ENCODE results near the gene PPP1R18.
A peak's percentile ranks its signal among the peaks of the same experiment; 100 is the strongest.
"Not testable (repeated sequence)": the region's sequence is repeated elsewhere in the genome, so short reads cannot be mapped to it uniquely, and the experiment has no call there.

The PPP1R18 gene, protein sequence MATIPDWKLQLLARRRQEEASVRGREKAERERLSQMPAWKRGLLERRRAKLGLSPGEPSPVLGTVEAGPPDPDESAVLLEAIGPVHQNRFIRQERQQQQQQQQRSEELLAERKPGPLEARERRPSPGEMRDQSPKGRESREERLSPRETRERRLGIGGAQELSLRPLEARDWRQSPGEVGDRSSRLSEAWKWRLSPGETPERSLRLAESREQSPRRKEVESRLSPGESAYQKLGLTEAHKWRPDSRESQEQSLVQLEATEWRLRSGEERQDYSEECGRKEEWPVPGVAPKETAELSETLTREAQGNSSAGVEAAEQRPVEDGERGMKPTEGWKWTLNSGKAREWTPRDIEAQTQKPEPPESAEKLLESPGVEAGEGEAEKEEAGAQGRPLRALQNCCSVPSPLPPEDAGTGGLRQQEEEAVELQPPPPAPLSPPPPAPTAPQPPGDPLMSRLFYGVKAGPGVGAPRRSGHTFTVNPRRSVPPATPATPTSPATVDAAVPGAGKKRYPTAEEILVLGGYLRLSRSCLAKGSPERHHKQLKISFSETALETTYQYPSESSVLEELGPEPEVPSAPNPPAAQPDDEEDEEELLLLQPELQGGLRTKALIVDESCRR

DNA sequence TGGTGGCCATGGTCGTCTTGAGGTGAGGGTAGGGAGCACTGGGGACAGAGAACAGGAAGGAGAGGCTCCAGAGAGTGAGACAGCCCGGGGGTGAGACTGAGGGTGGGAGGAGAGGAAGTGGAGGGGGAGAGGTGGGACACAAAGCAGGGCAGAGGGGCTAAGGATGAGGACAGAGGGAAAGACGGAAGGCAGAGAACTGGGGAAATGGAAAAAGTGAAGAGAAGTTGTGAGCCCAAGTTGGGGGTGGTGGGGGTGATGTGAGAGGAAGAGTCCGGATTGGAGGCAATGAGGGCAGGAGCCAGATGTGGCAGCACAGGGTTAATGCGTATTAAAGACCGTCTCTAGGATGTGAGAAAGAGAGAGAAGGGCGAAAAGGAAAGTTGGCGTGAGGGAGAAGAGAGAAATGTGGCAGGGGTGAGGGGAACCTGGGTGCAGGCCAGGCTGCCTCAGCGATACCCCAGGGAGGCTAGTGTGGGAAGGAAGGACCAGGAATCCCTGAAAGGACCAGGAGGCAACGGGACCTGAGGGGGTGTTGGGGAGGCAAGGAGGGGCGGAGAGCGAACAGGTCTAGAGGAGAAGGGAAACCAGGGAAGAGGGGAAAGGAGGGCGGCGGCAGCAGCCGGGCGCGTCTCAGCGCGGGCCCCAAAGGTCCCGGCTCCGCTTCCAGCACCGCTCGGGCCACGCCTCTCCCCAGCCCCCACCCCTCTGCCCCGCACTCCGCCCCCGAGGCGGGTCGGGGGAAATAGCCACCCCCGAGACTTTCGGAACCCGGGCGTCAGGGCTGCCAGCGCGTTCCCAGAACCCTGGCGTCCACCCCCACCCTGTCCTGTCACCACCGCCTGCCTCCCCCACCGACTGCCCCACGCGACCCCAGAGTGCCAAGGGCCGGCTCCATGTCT lies at the start of gene PPP1R18:
TSS of gene PPP1R18 (minus strand) at position 637 of the 899 bp plus-strand sequence. CDS start at position 10, 627 bp downstream.
- DNase-seq (ENCODE audit: low read depth in 2 of 2) = peak; percentile 81 to 85

DNA sequence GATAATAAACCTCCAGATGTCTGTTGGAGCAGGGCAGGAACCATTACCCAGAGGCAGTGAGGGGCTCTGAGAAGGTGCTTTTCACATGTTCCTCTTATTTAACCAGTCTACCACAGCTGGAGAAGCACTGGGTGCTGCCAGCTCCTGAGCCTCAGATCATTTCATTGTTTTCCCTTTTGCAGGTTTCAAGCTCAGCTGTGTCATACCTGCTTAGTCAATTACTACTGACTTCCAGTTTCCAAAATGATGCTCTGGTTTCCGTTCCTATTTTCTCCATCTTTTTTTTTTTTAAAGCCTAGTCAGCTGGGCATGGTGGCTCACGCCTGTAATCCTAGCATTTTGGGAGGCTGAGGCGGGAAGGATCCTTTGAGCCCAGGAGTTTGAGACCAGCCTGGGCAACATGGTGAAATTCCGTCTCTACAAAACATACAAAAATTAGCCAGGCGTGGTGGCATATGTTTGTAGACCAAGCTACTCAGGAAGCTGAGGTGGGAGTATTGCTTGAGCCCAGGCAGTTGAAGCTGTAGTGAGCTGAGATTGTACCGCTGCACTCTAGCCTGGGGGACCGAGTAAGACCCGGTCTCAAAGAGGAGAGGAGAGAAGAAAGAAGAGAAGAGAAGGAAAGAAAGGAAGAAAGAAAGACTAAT lies 49.3 kb upstream of the PPP1R18 start:
- no peak for DNase-seq (ENCODE audit: low read depth in 2 of 2)

DNA sequence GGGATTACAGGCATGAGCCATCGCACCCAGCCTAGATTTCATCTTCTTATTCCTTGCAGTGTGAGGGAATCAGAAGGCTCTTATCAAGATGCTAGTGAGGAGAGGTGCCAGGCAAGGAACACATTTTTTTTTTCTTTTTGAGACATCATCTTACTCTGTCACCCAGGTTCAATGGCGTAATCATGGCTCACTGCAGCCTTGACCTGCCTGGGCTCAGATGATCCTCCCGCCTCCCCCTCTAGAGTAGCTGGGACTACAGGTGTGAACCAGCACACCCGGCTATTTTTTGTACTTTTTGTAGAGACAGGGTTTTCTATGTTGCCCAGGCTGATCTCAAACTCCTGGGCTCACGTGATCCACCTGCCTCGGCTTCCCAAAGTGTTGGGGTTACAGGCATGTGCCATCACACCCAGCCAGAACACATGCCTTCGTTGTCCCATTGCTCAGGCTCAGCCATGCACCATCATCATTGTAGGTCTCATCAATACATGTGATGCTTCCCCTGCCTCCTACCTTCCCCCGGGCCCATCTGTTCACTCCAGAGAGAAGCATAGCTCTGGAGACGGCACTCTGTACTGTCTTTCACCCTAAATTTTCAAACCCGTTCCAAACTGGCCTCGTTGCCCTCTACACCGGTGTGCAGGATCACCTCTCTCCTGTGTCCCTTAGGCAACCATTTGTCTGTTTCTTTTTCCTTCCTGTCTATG lies 45.9 kb upstream of the PPP1R18 start:
- DNase-seq (ENCODE audit: low read depth in 2 of 2) = no peak

DNA sequence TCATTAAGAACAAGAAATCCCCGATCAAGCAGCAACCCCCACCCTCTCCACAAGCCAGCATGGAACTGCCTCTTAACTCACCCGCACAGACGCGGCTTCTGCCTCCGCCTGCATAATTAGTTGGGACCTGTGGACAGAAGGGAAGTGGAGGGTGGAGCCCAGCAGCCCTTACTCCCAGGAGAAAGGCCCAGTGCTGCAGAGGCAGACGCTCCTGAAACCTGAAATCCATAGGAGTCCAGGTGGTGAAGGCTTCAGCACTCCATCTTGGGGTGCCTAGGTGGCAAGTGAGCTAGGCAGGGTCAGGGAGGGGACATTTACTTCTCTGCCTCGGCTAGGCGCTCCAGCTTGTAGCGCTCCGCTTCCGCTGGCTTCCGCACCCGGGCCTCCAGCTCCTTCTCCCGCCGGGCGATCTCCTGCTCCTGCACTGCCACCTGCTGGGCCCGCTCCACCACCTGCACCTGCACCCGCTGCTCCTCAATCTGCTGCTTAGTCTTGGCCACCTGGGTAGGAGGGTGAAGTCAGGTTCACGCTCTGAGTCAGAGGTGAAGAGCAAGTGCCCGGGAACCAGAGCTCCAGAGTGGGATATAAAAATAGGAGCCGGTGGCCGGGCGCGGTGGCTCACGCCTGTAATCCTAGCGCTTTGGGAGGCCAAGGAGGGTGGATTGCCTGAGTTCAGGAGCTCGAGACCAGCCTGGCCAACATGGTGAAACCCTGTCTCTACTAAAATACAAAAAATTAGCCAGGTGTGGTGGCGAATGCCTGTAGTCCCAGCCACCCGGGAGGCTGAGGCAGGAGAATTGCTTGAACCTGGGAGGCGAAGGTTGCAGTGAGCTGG lies 44.4 kb upstream of the PPP1R18 start:
- DNase-seq (ENCODE audit: low read depth in 2 of 2) = peak; percentile 81 to 82

DNA sequence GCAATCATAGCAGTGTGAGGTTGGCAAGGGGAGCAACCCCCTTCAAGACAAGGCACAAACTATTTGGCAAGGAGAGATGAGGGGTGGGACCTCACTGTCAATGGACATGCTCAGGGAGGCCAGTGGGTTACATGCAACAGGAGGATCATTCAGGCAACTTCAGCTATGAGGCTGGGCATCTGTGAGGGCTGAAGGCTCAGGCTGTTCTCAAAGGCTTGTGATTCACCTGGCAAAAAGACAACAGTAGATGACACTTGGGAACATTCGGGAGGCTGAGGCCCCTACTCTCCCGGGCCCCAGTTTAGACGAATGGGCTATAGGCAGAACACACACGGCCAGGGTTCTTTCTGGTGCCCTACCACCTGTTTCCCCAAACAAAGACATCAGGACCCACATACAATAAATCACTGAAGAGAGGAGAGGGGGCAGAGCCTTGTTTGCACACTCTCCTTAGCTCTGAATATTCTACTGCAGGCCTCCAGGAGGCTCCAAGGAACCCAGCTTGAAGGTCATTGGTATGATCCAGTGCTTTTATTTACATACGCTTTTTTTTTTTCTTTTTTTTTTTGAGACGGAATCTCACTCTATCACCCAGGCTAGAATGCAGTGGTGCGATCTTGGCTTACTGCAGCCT lies 41.6 kb upstream of the PPP1R18 start:
- no peak for DNase-seq (ENCODE audit: low read depth in 2 of 2)

DNA sequence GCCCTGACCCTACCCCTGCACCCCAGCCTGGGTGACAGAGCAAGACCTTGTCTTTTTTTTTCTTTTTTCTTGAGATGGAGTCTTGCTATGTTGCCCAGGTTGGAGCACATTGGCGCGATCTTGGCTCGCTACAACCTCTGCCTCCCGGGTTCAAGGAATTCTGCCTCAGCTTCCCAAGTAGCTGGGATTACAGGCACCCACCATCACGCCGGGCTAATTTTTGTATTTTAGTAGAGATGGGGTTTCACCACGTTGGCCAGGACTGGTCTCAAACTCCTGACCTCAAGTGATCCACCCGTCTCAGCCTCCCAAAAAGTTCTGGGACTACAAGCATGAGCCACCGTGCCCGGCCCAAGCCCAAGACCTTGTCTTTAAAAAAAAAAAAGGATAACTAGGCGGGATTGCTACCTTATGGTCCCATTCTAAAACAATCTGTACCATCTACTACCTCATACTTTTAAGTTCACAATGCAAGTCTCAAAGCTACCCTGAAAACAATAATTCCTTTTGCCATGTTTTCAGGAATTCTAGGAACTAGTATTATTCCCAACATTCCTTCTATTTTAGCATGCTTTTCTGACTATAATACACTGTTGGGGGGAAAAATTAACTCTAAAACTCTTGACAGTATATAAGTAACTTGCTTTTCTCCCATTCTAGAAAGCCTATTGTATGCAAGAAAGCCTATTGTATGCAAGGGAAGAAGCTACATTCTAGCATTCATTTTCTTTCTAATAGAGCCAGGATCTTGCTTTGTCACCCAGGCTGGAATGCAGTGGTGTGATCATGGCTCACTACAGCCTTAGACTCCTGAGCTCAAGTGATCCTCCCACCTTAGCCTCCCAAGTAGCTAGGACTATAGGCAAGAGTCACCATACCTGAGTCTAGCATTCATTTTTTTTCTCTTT lies 40.3 kb upstream of the PPP1R18 start:
- DNase-seq (ENCODE audit: low read depth in 2 of 2) = no peak

DNA sequence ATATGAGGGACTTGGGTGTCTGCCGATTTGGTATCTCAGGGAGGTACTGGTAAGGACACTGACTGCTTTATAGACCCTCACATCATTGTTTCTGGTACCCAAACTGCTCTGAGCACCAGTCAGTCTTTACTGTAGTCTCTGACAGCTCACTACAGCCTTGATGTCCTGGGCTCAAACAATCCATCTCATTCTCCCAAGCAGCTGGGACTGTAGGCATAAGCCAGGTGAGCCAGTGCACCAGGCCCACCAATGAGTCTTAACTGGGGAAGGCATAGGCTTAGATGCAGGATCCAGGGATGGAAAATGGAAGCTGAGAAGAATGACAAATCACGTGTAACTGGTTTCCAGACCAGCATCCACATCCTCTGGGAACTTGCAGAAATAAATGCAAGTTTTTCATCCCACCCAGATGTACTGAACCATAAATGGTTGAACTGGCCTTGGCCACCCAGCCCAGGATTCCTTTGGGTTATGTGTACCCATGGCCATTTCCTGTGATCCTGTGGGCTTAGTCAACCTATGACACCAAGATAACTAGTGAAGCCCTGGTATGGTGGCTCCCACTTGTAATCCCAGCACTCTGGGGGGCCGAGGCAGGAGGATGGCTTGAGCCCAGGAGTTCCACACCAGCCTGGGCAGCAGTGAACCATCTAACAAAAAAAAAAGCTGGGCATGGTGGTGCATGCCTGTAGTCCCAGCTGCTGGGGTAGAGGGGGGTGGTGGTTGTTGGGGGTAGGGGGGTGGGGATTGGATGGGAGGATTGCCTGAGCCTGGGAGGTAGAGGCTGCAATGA lies 39.5 kb upstream of the PPP1R18 start:
- DNase-seq (ENCODE audit: low read depth in 2 of 2) = no peak

DNA sequence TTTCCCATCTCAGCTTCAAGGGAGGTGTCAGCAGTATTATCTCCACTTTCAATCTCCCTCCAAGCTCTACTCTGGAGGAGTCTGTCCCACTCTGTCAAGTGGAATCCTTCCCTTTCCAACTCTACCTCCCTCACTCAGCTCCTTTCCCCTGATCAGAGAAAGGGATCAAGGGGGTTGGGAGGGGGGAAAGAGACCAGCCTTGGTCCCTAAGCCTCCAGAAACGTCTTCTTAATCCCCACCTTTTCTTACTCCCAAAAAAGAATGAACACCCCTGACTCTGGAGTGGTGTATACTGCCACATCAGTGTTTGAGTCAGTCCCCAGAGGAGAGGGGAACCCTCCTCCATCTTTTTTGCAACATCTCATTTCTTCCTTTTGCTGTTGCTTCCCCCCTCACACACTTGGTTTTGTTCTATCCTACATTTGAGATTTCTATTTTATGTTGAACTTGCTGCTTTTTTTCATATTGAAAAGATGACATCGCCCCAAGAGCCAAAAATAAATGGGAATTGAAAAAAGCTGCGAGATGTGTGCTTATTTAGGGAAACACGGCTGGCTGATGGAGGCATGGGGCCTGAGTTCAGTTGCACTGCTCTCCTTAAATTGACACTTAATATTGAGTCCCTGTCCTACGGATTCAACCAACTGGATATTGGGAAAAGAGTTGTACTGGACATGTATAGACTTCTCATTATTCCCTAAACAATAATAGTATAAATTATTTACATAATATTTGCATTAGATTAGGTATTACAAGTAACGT lies 38.6 kb upstream of the PPP1R18 start:
- DNase-seq (ENCODE audit: low read depth in 2 of 2) = no peak

DNA sequence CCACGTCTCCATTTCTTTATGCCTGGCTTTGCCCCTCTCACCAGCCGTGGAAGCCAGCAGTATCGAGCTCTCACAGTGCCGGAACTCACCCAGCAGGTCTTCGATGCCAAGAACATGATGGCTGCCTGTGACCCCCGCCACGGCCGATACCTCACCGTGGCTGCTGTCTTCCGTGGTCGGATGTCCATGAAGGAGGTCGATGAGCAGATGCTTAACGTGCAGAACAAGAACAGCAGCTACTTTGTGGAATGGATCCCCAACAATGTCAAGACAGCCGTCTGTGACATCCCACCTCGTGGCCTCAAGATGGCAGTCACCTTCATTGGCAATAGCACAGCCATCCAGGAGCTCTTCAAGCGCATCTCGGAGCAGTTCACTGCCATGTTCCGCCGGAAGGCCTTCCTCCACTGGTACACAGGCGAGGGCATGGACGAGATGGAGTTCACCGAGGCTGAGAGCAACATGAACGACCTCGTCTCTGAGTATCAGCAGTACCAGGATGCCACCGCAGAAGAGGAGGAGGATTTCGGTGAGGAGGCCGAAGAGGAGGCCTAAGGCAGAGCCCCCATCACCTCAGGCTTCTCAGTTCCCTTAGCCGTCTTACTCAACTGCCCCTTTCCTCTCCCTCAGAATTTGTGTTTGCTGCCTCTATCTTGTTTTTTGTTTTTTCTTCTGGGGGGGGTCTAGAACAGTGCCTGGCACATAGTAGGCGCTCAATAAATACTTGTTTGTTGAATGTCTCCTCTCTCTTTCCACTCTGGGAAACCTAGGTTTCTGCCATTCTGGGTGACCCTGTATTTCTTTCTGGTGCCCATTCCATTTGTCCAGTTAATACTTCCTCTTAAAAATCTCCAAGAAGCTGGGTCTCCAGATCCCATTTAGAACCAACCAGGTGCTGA lies 37.6 kb upstream of the PPP1R18 start:
- DNase-seq (ENCODE audit: low read depth in 2 of 2) = not testable (repeated sequence)

DNA sequence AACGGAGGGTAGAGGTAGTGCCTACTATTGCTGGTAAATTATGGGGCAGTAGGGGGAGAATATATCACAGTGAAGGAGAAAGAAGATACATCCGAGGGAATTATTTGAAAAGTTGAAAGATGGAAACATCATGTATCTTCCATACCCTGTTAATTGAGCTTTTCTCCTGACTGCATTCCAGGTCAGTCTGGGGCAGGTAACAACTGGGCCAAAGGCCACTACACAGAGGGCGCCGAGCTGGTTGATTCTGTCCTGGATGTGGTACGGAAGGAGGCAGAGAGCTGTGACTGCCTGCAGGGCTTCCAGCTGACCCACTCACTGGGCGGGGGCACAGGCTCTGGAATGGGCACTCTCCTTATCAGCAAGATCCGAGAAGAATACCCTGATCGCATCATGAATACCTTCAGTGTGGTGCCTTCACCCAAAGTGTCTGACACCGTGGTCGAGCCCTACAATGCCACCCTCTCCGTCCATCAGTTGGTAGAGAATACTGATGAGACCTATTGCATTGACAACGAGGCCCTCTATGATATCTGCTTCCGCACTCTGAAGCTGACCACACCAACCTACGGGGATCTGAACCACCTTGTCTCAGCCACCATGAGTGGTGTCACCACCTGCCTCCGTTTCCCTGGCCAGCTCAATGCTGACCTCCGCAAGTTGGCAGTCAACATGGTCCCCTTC lies 36.9 kb upstream of the PPP1R18 start:
- DNase-seq (ENCODE audit: low read depth in 2 of 2) = not testable (repeated sequence)

DNA sequence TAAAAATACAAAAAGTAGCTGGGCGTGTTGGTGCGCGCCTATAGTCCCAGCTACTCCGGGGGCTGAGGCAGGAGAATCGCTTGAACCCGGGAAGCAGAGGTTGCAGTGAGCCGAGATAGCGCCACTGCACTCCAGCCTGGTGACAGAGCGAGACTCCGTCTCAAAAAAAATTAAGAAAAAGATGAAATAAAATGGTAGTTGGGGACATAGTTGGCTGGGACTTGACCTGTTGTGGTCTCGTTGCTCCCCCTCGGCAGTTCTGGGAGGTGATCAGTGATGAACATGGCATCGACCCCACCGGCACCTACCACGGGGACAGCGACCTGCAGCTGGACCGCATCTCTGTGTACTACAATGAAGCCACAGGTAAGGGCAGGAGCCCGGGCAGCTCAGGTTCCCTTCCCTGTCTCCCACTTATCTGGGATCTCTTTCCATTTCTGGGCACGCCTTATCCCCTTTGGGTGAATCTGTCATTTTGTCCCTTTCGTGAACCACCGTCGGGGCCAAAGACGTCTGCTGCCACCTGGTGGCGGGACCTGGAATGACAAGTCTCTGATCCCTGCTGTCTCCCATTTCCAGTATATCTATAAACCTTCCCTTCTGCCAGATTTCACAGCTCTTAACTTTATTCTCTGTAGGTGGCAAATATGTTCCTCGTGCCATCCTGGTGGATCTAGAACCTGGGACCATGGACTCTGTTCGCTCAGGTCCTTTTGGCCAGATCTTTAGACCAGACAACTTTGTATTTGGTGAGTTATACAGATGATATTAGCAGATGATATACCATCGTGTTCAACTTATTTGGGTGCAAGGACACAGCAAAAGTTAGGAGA lies 36.1 kb upstream of the PPP1R18 start:
- DNase-seq (ENCODE audit: low read depth in 2 of 2) = no peak

DNA sequence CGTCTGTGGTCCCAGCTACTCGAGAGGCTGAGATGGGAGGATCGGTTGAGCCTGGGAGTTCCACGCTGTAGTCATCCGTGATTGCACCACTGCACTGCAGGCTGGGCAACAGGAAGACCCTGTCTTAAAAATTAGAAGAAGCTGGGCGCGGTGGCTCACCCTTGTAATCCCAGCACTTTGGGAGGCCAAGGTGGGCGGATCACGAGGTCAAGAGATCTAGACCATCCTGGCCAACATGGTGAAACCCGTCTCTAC lies 35.5 kb upstream of the PPP1R18 start:
- DNase-seq (ENCODE audit: low read depth in 2 of 2) = not testable (repeated sequence)

DNA sequence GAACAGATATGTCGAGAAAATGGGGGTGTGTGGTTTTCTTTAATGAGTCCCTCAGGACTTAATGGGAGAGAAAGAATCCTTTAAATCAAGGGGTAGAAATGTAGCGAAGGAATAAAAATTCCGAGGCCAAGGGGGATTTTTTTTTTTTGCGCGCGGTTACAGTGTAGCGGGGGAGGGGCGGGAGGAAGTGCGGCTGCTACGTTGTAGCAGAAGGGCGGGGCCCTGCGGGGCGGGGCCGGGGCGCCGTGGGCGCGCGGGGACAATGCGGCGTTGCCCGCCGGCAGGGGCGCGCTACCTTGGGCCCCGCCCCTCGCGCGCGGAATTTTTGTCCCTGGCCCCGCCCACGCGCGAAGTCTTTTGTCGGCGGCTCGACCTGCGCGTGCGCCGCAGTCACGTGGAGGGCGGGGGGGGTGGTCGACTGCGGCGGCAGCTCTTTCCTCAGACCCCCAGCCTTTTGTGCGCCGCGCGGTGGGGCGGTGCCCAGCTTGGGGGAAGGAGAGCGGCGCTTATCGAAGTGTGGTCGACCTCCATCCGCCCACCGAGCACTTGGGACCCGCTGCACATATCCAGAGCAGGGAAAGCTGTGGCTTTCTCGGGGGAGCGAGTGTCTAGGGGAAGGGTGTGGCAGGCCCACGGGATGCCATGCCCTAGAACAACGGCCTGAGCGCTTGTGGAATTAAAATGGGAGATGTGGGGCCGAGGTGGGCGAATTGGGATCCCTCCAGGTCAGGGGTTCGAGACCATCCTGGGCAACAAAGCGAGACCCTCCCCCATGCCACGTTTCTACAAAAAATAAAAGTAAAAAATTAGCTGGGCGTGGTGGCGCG lies 35.0 kb upstream of the PPP1R18 start:
- peak; percentile 92 to 94 for DNase-seq (ENCODE audit: low read depth in 2 of 2)

DNA sequence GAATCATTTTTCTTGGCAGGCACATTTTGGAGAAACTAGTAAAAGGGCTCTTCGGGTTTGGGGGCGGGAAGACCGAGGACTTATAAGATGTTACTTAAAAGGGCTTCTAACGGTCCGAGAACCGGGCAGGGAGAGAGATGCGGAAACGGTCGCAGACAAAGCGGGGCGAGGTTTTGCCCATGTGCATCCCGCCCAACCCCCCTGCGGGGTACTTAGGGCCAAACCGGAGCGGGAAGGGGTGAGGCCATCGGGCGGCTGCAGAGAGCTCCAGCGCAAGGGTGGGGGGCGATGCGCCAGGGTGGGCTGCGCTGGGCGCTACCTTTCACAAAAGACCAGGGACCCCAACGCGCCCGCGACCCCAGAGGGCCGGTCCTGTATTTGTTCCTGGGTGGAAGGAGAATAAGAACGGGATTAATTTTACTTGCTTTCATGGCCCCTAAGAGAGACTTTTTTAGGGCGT lies 34.3 kb upstream of the PPP1R18 start:
- DNase-seq (ENCODE audit: low read depth in 2 of 2) = no peak
